ENCODE measurements around the gene TMEM204.

TMEM204 gene

GRCh38 chr16:1601031-1601430, 67.6 kb downstream of the TMEM204 start:
- DNase-seq = no peak

- no peak for DNase-seq
Measured at GRCh38 chr16:1601489-1601888, 68.0 kb downstream of the TMEM204 start.

- DNase-seq = no peak
Measured at GRCh38 chr16:1602285-1602684, 68.8 kb downstream of the TMEM204 start.
